ENCODE results near the gene TWSG1.

TWSG1 gene

GRCh38 chr18:9348766-9349165 is 14.2 kb downstream of the TWSG1 start:
- no peak overlapping the region for H2AFZ ChIP-seq (ENCODE audit: low read depth, low read length)
- no peak overlapping the region for H3K9ac ChIP-seq (ENCODE audit: low read length)
- no peaks in the 10 kb centered on the region for H3K4me1 ChIP-seq (ENCODE audit: control insufficient read depth, insufficient read depth, low read depth, low read length)
- no peak overlapping the region for H2BK12ac ChIP-seq (ENCODE audit: low read length in 2 of 2)
- H3K18ac ChIP-seq (ENCODE audit: low read depth in 1 of 2, low read length in 2 of 2): no peak overlapping the region
- no peak overlapping the region for H2BK120ac ChIP-seq (ENCODE audit: low read depth, low read length)
- peaks cover 9 to 28% of the 10 kb centered on the region in 2 experiments for H3K36me3 ChIP-seq (ENCODE audit: control insufficient read depth in 1 of 2, insufficient read depth in 2 of 2, low read depth in 1 of 2, low read length in 2 of 2)
- H3K4me2 ChIP-seq (ENCODE audit: low read length, poor library complexity, severe bottlenecking): no peak overlapping the region
- H4K91ac ChIP-seq (ENCODE audit: low read length): no peak overlapping the region
- no peak overlapping the region for H3K4me3 ChIP-seq (ENCODE audit: insufficient read depth in 1 of 2, low read depth in 1 of 2, low read length in 2 of 2)
- H3K23ac ChIP-seq (ENCODE audit: low read length in 2 of 2): no peak overlapping the region
- H3K27me3 ChIP-seq (ENCODE audit: control insufficient read depth in 1 of 2, insufficient read depth in 1 of 2, low read length in 2 of 2): no peaks in the 10 kb centered on the region
- H2BK15ac ChIP-seq (ENCODE audit: low read depth, poor library complexity, severe bottlenecking): no peak overlapping the region
- H2BK5ac ChIP-seq (ENCODE audit: low read depth, low read length, poor library complexity, severe bottlenecking): no peak overlapping the region
- H3K9me3 ChIP-seq (ENCODE audit: control insufficient read depth, low read length): no peaks in the 10 kb centered on the region
- H2AK5ac ChIP-seq (ENCODE audit: low read length, severe bottlenecking): no peak overlapping the region
- peak; percentile 57 for DNase-seq
- H3K79me1 ChIP-seq (replicated peaks; ENCODE audit: low read length, poor library complexity, severe bottlenecking): peaks cover 10% of the 10 kb centered on the region
- H3K27ac ChIP-seq (ENCODE audit: low read length, poor library complexity, severe bottlenecking): no peak overlapping the region
- H4K8ac ChIP-seq (ENCODE audit: low read length): no peak overlapping the region
- no peak overlapping the region for H3K4ac ChIP-seq (ENCODE audit: low read depth in 1 of 2, low read length in 2 of 2)
- no peak overlapping the region for H3K14ac ChIP-seq (ENCODE audit: low read length in 2 of 2)

DNA sequence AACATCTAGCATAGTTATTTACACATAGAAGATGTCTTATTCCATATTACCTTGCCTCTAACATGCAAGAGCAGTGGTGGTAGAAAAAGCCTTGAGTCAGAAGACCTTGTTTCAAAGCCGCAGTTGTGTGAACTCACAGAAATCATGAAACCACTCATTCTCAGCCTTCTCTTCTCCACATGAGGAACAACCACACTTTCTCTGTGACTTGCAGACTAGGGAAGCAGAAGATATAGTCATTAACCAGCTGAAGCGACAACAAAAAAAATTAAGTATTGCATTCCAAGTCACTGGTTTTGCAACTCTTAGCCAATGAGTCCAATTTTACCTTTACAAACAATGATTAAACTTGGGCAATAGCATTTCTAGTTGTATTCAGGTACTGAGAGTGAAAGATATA is 19.0 kb downstream of the TWSG1 start:
- H3K4me3 ChIP-seq (ENCODE audit: insufficient read depth in 1 of 2, low read depth in 1 of 2, low read length in 2 of 2): no peak overlapping the region

GRCh38 chr18:9354256-9354655 is 19.7 kb downstream of the TWSG1 start:
- no peaks in the 10 kb centered on the region for H3K9me3 ChIP-seq (ENCODE audit: control insufficient read depth, low read length)
- H2BK120ac ChIP-seq (ENCODE audit: low read depth, low read length): no peak overlapping the region
- no peak overlapping the region for H4K8ac ChIP-seq (ENCODE audit: low read length)
- no peak for DNase-seq
- no peak overlapping the region for H3K18ac ChIP-seq (ENCODE audit: low read depth in 1 of 2, low read length in 2 of 2)
- no peaks in the 10 kb centered on the region for H3K27me3 ChIP-seq (ENCODE audit: control insufficient read depth in 1 of 2, insufficient read depth in 1 of 2, low read length in 2 of 2)
- 100% methylated on average over 1 of the region's 1 CpG for WGBS
- H3K14ac ChIP-seq (ENCODE audit: low read length in 2 of 2): no peak overlapping the region
- no peak overlapping the region for H3K27ac ChIP-seq (ENCODE audit: low read length, poor library complexity, severe bottlenecking)
- no peak overlapping the region for H4K91ac ChIP-seq (ENCODE audit: low read length)
- no peak overlapping the region for H3K4me3 ChIP-seq (ENCODE audit: insufficient read depth in 1 of 2, low read depth in 1 of 2, low read length in 2 of 2)
- no peak overlapping the region for H2AK5ac ChIP-seq (ENCODE audit: low read length, severe bottlenecking)
- peaks cover 15% of the 10 kb centered on the region for H3K79me1 ChIP-seq (replicated peaks; ENCODE audit: low read length, poor library complexity, severe bottlenecking)
- no peak overlapping the region for H2BK15ac ChIP-seq (ENCODE audit: low read depth, poor library complexity, severe bottlenecking)
- no peak overlapping the region for H2BK12ac ChIP-seq (ENCODE audit: low read length in 2 of 2)
- H3K9ac ChIP-seq (ENCODE audit: low read length): no peak overlapping the region
- no peaks in the 10 kb centered on the region for H3K4me1 ChIP-seq (ENCODE audit: control insufficient read depth, insufficient read depth, low read depth, low read length)
- no peak overlapping the region for H2BK5ac ChIP-seq (ENCODE audit: low read depth, low read length, poor library complexity, severe bottlenecking)
- H3K23ac ChIP-seq (ENCODE audit: low read length in 2 of 2): no peak overlapping the region
- no peak overlapping the region for H2AFZ ChIP-seq (ENCODE audit: low read depth, low read length)
- no peak overlapping the region for H3K4ac ChIP-seq (ENCODE audit: low read depth in 1 of 2, low read length in 2 of 2)
- no peak overlapping the region for H3K4me2 ChIP-seq (ENCODE audit: low read length, poor library complexity, severe bottlenecking)
- peaks cover 0 to 4% of the 10 kb centered on the region in 2 experiments for H3K36me3 ChIP-seq (ENCODE audit: control insufficient read depth in 1 of 2, insufficient read depth in 2 of 2, low read depth in 1 of 2, low read length in 2 of 2)

More for the DNA sequence above, 19.0 kb downstream of the TWSG1 start:
- H3K27ac ChIP-seq (ENCODE audit: low read length, poor library complexity, severe bottlenecking): no peak overlapping the region
- H2AFZ ChIP-seq (ENCODE audit: low read depth, low read length): no peak overlapping the region
- no peaks in the 10 kb centered on the region for H3K9me3 ChIP-seq (ENCODE audit: control insufficient read depth, low read length)
- H4K91ac ChIP-seq (ENCODE audit: low read length): no peak overlapping the region
- no peak overlapping the region for H3K9ac ChIP-seq (ENCODE audit: low read length)
- no peak overlapping the region for H3K4me2 ChIP-seq (ENCODE audit: low read length, poor library complexity, severe bottlenecking)
- H4K8ac ChIP-seq (ENCODE audit: low read length): no peak overlapping the region
- peaks cover 0 to 4% of the 10 kb centered on the region in 2 experiments for H3K36me3 ChIP-seq (ENCODE audit: control insufficient read depth in 1 of 2, insufficient read depth in 2 of 2, low read depth in 1 of 2, low read length in 2 of 2)
- H3K18ac ChIP-seq (ENCODE audit: low read depth in 1 of 2, low read length in 2 of 2): no peak overlapping the region
- H2BK5ac ChIP-seq (ENCODE audit: low read depth, low read length, poor library complexity, severe bottlenecking): no peak overlapping the region
- H2BK15ac ChIP-seq (ENCODE audit: low read depth, poor library complexity, severe bottlenecking): no peak overlapping the region
- DNase-seq: no peak
- no peak overlapping the region for H2AK5ac ChIP-seq (ENCODE audit: low read length, severe bottlenecking)
- no peak overlapping the region for H3K14ac ChIP-seq (ENCODE audit: low read length in 2 of 2)
- H3K23ac ChIP-seq (ENCODE audit: low read length in 2 of 2): no peak overlapping the region
- no peak overlapping the region for H3K4ac ChIP-seq (ENCODE audit: low read depth in 1 of 2, low read length in 2 of 2)
- no peak overlapping the region for H2BK120ac ChIP-seq (ENCODE audit: low read depth, low read length)
- H3K27me3 ChIP-seq (ENCODE audit: control insufficient read depth in 1 of 2, insufficient read depth in 1 of 2, low read length in 2 of 2): no peaks in the 10 kb centered on the region
- H3K79me1 ChIP-seq (replicated peaks; ENCODE audit: low read length, poor library complexity, severe bottlenecking): peaks cover 10% of the 10 kb centered on the region
- 93% methylated on average over 2 of the region's 2 CpGs for WGBS
- H3K4me1 ChIP-seq (ENCODE audit: control insufficient read depth, insufficient read depth, low read depth, low read length): no peaks in the 10 kb centered on the region
- H2BK12ac ChIP-seq (ENCODE audit: low read length in 2 of 2): no peak overlapping the region

DNA sequence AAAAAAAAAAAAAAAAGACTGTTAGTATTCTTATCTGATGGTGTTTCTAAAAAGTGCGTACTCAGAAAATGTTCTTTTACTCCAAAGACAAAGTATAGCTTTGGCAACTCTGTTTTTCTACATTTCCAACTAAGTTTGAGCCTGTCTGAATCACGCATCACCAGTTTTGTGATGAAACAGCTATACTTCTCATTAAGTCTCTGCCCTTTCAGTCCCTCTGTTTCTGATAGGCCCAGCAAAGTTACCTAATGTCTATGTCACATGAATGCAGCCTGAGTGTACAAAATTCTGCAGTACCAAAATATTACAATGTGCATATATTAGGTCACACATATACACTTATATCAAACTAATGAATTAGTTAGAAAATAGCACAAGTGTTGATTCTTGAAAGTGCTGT is 22.4 kb downstream of the TWSG1 start:
- no peak overlapping the region for H4K8ac ChIP-seq (ENCODE audit: low read length)
- 94% methylated on average over 2 of the region's 2 CpGs for WGBS
- no peak overlapping the region for H2BK15ac ChIP-seq (ENCODE audit: low read depth, poor library complexity, severe bottlenecking)
- H3K4me2 ChIP-seq (ENCODE audit: low read length, poor library complexity, severe bottlenecking): no peak overlapping the region
- H3K9ac ChIP-seq (ENCODE audit: low read length): no peak overlapping the region
- H2BK120ac ChIP-seq (ENCODE audit: low read depth, low read length): no peak overlapping the region
- H3K4ac ChIP-seq (ENCODE audit: low read depth in 1 of 2, low read length in 2 of 2): no peak overlapping the region
- no peak overlapping the region for H3K23ac ChIP-seq (ENCODE audit: low read length in 2 of 2)
- H3K18ac ChIP-seq (ENCODE audit: low read depth in 1 of 2, low read length in 2 of 2): no peak overlapping the region
- H2AFZ ChIP-seq (ENCODE audit: low read depth, low read length): no peak overlapping the region
- H2AK5ac ChIP-seq (ENCODE audit: low read length, severe bottlenecking): no peak overlapping the region
- no peak overlapping the region for H2BK5ac ChIP-seq (ENCODE audit: low read depth, low read length, poor library complexity, severe bottlenecking)
- no peak overlapping the region for H4K91ac ChIP-seq (ENCODE audit: low read length)
- H3K4me1 ChIP-seq (ENCODE audit: control insufficient read depth, insufficient read depth, low read depth, low read length): no peaks in the 10 kb centered on the region
- peaks cover 20% of the 10 kb centered on the region for H3K79me1 ChIP-seq (replicated peaks; ENCODE audit: low read length, poor library complexity, severe bottlenecking)
- no peak overlapping the region for H3K4me3 ChIP-seq (ENCODE audit: insufficient read depth in 1 of 2, low read depth in 1 of 2, low read length in 2 of 2)
- no peaks in the 10 kb centered on the region for H3K27me3 ChIP-seq (ENCODE audit: control insufficient read depth in 1 of 2, insufficient read depth in 1 of 2, low read length in 2 of 2)
- H3K27ac ChIP-seq (ENCODE audit: low read length, poor library complexity, severe bottlenecking): no peak overlapping the region
- H3K9me3 ChIP-seq (ENCODE audit: control insufficient read depth, low read length): no peaks in the 10 kb centered on the region
- H3K14ac ChIP-seq (ENCODE audit: low read length in 2 of 2): no peak overlapping the region
- peaks cover 0 to 24% of the 10 kb centered on the region in 2 experiments for H3K36me3 ChIP-seq (ENCODE audit: control insufficient read depth in 1 of 2, insufficient read depth in 2 of 2, low read depth in 1 of 2, low read length in 2 of 2)
- no peak overlapping the region for H2BK12ac ChIP-seq (ENCODE audit: low read length in 2 of 2)
- no peak for DNase-seq
